ENCODE measurements around the gene ZDHHC7.

ZDHHC7 gene

GRCh38 chr16:84964386-84965128 lies 46.8 kb downstream of the ZDHHC7 start:
- no peak for DNase-seq (ENCODE audit: low read depth)

- no peak for DNase-seq (ENCODE audit: low read depth)
Observed at GRCh38 chr16:84963066-84963465, 48.3 kb downstream of the ZDHHC7 start.

- no peak for DNase-seq (ENCODE audit: low read depth)
Observed at GRCh38 chr16:84960942-84961341, 50.4 kb downstream of the ZDHHC7 start.

GRCh38 chr16:84959784-84960417 lies 51.4 kb downstream of the ZDHHC7 start:
- DNase-seq (ENCODE audit: low read depth): no peak

DNA sequence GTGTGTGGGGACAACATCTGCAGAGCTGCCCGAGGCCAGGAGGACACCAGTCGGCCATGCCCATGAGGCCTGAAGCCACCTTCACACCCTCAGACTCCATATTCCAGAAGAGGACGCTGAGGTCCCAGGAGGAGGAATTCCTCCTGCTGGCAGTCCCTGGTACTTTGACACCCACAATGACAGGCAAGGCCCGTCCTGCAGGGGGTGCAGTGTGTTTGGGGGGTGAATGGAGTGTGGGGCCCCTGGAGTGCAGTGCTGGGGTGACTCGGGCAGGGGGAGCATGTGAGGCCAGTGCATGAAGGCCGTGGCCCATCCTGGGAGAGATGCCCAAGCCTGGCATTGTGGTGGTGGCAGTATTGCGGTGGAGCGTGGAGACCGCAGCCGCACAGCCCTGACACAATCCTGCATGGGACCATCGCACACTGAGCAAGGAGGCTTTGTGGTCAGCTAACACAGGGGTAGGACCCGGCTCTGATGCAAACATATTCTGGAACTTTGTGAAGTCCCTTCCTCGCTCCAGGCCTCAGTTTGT lies 52.2 kb downstream of the ZDHHC7 start:
- DNase-seq (ENCODE audit: low read depth): no peak

DNA sequence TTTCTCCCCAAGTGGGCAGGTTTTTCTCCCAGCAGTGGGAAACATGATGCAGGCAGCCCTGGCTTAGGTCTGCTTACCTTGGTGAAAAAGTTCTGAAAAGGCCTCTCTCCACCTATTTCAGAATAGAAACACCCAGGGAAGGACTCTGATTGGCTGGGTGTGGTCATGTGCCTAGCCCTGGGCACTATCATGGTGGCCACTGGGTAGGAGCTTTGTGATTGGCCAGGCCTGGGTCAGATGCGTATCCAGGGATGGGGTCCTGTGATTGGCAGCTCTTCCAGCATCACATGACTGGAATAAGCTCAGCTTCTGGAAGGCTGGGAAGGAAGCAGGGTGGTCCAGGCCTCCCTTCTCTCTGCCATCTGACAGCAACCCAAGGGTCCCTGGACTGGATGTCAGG lies 53.5 kb downstream of the ZDHHC7 start:
- DNase-seq (ENCODE audit: low read depth): no peak

DNA sequence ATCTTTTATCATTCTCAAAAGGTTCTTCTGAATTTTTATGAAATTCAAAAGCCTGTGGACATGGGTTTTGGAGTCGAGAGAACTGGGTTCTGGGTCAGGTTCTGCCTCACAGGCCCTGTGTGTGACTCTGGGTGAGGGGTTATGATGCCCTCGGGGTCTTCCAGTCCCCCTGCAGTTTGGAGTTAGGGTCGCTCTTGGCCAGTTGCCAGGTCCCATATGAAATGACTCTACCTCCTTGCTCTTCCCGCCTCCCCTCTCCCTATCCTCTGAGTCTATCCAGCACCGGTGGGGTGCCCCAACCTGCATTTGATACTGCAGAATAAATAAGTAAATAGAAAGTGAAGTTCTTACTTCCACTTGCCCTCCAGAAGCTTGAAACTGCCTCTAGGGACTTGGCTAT lies 54.1 kb downstream of the ZDHHC7 start:
- DNase-seq (ENCODE audit: low read depth): no peak

- no peak for DNase-seq (ENCODE audit: low read depth)
Observed at GRCh38 chr16:84955427-84955826, 55.9 kb downstream of the ZDHHC7 start.

GRCh38 chr16:84953190-84953746 lies 58.1 kb downstream of the ZDHHC7 start:
- DNase-seq (ENCODE audit: low read depth): no peak

DNA sequence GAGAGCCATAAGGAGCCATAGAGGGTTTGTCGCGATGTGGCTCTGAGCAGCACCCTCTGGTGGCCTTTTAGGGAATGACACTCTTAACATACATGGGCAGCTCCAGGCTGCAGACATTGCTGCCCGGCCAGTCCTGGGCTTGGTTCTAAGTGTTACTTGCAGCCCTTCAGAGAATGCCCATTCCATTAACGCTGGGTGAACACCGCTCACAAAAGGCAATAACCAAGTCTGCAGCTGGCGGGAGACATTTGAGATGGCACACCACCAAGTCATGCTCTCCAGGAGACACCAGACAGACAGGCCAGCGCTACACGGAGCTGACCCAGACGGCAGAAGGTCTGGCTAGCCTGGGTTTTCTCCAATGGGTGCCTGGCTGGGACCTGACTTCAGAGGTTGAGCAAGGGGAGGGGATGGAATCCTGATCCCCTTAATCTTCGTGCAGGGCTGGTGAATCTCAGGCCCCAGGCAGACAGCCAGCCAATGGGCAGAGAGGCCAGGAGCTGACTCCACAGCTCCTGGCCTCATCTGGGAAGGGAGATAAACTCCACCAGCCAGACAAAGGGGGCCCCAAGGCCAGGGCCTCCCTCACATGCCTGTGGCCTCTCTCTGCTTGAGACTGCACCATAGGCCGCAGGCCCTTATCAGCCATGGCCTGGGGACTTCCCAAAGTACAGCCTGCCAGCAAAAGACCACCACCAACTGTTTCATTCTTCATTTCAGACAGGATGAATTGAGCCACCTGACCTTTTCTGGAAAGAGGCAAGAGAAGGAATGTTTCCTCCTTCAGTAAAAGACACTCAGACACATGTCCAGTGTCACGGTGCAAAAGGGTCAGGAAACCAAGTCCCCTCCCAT lies 58.8 kb downstream of the ZDHHC7 start:
- peak; percentile 38 for DNase-seq (ENCODE audit: low read depth)

DNA sequence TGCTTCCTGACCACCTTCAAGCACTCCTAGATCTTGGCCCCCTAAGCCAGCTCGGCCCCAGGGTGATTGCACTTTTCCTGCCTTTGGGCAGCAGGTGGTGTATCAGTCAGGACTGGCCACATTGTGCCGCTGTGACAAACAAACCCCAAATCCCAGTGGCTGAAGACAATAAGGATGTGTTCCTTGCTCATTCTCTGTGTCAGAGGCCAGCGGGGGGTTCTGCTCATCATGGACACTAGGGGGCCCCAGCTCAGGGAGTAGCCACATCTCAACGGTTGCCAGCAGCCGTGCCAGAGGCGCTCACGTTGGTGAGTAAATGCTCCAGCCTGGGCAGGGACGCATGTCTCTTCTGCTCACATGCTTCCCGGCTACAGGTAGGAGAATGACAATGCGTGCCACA lies 60.4 kb downstream of the ZDHHC7 start:
- no peak for DNase-seq (ENCODE audit: low read depth)

DNA sequence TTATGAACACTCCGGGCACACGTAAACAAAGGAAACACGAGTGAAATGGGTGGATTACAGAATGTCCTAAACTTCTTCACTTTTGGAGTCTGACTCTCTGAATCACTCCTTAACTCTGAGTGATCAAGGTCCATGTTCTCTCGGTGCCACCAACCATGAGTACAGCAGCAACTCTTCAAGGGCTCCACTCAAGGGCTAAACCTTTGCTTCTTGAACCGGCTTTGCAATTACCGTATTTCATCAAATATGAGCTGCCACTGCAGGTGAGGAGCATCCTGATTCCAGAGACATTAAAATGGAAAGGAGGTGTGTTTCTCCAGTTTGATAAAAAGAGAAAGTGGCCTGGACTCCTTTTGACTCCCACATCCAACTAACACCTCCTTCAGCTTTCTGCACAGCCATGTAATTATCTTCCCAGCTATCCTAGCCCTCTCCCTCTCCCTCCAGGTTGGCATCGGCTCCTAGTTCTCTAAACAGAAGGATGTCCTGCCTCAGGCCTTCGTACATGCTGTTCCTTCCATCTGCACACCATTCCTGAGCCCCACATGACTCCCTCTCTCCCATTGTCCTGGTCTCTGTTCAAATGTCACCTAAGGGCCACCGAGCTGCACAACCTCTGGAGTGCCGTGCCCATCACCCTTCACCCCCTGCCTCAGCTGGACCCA lies 61.4 kb downstream of the ZDHHC7 start:
- no peak for DNase-seq (ENCODE audit: low read depth)

DNA sequence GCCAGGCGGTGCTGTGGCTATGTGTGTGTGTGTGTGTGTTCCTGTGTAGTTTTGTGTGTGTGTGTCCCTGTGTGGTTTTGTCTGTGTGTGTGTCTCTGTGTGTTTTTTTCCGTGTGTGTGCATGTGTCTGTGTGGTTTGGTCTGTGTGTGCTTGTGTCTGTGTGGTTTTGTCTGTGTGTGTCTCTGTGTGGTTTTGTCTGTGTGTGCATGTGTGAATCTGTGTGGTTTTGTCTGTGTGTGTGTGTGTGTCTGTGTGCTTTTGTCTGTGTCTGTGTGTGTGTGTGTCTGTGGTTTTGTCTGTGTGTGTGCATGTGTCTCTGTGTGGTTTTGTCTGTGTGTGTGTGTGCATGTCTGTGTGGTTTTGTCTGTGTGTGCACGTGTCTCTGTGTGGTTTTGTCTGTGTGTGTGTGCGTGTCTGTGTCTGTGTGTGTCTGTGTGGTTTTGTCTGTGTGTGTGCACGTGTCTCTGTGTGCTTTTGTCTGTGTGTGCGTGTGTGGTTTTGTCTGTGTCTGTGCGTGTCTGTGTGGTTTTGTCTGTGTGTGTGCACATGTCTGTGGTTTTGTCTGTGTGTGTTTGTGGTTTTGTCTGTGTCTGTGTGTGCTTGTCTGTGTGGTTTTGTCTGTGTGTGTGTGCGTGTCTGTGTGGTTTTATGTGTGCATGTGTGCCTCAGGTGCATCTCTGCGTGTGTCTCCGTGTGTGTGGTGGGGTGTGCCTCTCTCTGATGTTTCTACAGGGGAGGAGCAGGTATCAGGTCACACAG lies 62.3 kb downstream of the ZDHHC7 start:
- DNase-seq (ENCODE audit: low read depth): no peak

GRCh38 chr16:84947996-84948850 lies 63.1 kb downstream of the ZDHHC7 start:
- no peak for DNase-seq (ENCODE audit: low read depth)

DNA sequence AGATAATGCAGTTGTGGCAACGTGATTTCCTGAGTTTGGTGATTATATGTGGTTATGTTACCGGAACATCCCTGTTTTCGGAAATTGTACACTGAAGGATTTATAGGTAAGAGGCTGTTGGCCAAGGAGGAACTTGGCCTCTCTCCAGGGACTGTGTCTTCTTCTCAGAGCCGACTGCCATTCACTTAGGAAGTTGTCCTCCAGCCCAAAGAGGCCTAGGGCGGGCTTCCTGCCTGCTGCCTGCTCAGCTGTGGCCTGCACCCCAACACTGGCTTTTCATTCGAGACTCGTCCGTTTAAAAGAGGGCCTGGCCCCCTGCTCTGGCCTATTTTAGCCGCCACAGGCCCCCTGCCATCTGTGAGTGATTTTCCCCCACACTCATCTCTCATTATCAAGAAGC lies 64.3 kb downstream of the ZDHHC7 start:
- DNase-seq (ENCODE audit: low read depth): no peak

GRCh38 chr16:84943620-84944019 lies 67.7 kb downstream of the ZDHHC7 start:
- no peak for DNase-seq (ENCODE audit: low read depth)

- no peak for DNase-seq (ENCODE audit: low read depth)
Observed at GRCh38 chr16:84942786-84943185, 68.5 kb downstream of the ZDHHC7 start.

DNA sequence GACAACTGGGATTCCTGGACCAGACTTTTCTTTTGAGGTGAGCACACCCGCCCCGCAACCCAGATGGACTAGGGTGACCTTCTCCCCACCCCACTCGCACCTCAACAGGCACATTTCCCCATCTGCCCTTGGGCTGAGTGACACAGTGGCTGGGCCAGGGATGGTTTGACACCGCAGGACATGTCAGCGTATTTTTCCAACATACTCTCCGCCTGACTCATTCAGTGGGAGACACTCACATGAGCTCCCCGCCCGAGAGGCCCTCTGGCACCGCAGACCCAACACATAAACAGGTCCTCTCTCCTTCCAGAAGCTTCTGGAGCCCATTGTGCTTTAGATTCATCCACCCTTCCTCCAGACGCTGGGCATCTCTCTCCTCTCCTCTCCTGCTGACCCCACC lies 69.4 kb downstream of the ZDHHC7 start:
- DNase-seq (ENCODE audit: low read depth): peak; percentile 18

DNA sequence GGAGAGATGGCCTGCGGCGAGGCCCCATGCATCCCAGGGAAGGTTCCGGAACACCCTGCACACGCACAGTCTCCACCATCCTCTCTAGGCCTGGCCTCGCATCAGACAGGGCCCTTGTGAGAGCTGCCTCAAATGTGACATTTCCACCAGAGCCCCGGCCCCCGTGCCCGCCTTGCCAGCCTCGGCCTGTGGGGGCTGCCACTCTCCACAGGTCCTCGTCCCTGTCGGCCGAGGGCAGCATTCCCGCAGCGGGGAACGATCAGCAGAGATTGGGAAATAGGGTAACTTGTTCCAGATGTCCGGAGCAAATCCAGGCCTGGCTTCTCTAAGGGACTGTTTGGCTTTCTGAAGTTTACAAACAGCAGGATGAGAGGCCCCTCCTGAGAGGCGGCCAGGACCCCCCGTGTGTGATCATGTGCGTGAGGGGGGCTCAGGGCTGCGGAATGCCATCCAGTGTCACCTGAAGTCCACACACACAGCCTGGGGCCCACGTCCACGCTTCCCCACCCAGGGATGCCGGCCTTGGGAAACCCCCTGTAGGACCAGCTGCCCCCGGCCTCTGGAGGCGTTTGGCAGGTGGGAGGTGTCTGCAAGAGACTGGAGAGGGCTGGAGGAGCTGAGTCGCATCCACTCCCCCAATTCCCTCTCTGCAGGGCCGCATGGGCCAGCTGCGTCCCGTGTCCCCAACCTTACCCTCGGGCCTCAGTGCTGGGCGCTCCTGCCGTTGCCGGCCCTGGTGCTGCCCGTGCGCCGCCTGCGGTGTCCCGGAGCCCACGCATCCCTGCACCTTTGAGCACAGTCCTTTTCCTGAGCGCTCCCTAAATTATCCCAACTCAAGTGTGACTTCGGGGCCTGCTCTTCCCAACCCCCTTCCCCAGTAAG lies 70.4 kb downstream of the ZDHHC7 start:
- DNase-seq (ENCODE audit: low read depth): no peak
